ENCODE data around the gene VWA5A.

GRCh38 chr11:124176925-124177715, 61.9 kb downstream of the VWA5A start:
- no peak for TF ChIP-seq CTCF (IDR thresholded peaks at IDR 0.05; ENCODE audit: insufficient read depth, low read depth, low read length)
- TF ChIP-seq EZH2 (IDR thresholded peaks at IDR 0.05; ENCODE audit: insufficient read depth, low read length): no peak

Measured in astrocyte (in vitro differentiated cells and primary cell).